H1 (cell line): ENCODE results near the gene OVCH2.

Experiments used
- EP300 ChIP-seq, 2 experiments: IDR thresholded peaks; 1 replicate in 1 of 2; 2 replicates in 1 of 2; pipeline ENCODE4 v1.6.1; 2011 to 2012; ENCODE audit warnings: low read depth in 2 of 2, low read length in 2 of 2, mild to moderate bottlenecking in 2 of 2, borderline replicate concordance in 1 of 2, inconsistent platforms in 1 of 2, moderate library complexity in 1 of 2
- POLR2A ChIP-seq, 2 experiments: IDR thresholded peaks; 1 replicate in 1 of 2; 2 replicates in 1 of 2; pipeline ENCODE4 v1.6.1; 2011; ENCODE audit warnings: low read depth in 2 of 2, low read length in 2 of 2, mild to moderate bottlenecking in 2 of 2; ENCODE audit errors: control extremely low read depth in 1 of 2
- TEAD4 ChIP-seq: IDR thresholded peaks from 2 replicates; pipeline ENCODE4 v1.6.1; 2012; ENCODE audit warnings: low read depth, low read length, inconsistent platforms, mixed read lengths
- TF ChIP-seq, protein P1 (sequence below), 3 experiments: IDR thresholded peaks; 1 replicate in 2 of 3; 2 replicates in 1 of 3; pipeline versions ENCODE4 v1.5.1 to v1.6.1; 2011; ENCODE audit warnings: low read length in 3 of 3, mild to moderate bottlenecking in 3 of 3, inconsistent platforms in 2 of 3, low read depth in 1 of 3, moderate library complexity in 1 of 3; ENCODE audit not compliant: insufficient read depth in 1 of 3; ENCODE audit errors: control extremely low read depth in 1 of 3

- no peak for TF ChIP-seq TEAD4
- no peak for TF ChIP-seq POLR2A (IDR thresholded peaks at IDR 0.05; ENCODE audit: control extremely low read depth in 1 of 2, low read depth in 2 of 2, low read length in 2 of 2)
- TF ChIP-seq, protein P1, sequence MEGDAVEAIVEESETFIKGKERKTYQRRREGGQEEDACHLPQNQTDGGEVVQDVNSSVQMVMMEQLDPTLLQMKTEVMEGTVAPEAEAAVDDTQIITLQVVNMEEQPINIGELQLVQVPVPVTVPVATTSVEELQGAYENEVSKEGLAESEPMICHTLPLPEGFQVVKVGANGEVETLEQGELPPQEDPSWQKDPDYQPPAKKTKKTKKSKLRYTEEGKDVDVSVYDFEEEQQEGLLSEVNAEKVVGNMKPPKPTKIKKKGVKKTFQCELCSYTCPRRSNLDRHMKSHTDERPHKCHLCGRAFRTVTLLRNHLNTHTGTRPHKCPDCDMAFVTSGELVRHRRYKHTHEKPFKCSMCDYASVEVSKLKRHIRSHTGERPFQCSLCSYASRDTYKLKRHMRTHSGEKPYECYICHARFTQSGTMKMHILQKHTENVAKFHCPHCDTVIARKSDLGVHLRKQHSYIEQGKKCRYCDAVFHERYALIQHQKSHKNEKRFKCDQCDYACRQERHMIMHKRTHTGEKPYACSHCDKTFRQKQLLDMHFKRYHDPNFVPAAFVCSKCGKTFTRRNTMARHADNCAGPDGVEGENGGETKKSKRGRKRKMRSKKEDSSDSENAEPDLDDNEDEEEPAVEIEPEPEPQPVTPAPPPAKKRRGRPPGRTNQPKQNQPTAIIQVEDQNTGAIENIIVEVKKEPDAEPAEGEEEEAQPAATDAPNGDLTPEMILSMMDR (IDR thresholded peaks at IDR 0.05; ENCODE audit: control extremely low read depth in 1 of 3, insufficient read depth in 1 of 3, low read depth in 1 of 3, low read length in 3 of 3) = no peak
- no peak for TF ChIP-seq EP300 (IDR thresholded peaks at IDR 0.05; ENCODE audit: borderline replicate concordance in 1 of 2, low read depth in 2 of 2, low read length in 2 of 2)
Observed at GRCh38 chr11:7668464-7668863, 37.8 kb downstream of the OVCH2 start.
